ENCODE measurements around the gene GMNN.

DNA sequence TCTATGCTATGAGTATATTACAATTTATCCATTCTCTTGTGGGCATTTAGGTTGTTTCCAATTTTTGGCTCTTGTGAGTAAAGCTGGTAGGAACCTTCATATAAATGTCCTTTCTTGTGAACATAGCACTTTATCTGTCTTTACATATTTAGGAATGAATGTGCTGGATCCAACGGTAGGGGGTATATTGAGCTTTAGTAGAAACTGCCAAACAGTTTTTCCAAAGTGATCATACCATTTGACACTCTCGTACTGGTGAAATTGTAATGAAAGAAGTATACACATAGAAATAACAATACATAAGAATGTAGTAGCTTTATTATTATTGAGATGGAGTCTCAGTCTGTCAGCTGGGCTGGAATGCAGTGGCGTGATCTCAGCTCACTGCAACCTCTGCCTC lies 54.9 kb downstream of the GMNN start:
- TF ChIP-seq, protein P1, sequence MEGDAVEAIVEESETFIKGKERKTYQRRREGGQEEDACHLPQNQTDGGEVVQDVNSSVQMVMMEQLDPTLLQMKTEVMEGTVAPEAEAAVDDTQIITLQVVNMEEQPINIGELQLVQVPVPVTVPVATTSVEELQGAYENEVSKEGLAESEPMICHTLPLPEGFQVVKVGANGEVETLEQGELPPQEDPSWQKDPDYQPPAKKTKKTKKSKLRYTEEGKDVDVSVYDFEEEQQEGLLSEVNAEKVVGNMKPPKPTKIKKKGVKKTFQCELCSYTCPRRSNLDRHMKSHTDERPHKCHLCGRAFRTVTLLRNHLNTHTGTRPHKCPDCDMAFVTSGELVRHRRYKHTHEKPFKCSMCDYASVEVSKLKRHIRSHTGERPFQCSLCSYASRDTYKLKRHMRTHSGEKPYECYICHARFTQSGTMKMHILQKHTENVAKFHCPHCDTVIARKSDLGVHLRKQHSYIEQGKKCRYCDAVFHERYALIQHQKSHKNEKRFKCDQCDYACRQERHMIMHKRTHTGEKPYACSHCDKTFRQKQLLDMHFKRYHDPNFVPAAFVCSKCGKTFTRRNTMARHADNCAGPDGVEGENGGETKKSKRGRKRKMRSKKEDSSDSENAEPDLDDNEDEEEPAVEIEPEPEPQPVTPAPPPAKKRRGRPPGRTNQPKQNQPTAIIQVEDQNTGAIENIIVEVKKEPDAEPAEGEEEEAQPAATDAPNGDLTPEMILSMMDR (IDR thresholded peaks at IDR 0.05) = no peak
- no peak for TF ChIP-seq POLR2AphosphoS5 (IDR thresholded peaks at IDR 0.05)

All from breast epithelium (tissue), 3 donors.